Heart left ventricle (tissue), 16 donors: ENCODE data around the gene ABTB2. TPM values are rescaled to one million over a fixed set of nuclear protein-coding genes. Genes with fewer than 3 reads are reported as not detected.

Source experiments
- ATAC-seq, 4 donors: fragments of 200-7000 bp; cut with Tn5 transposase; one replicate each; pipeline ENCODE4 v1.9.1; 2020 to 2022; ENCODE audit warnings: moderate library complexity in 4 of 4, mild to moderate bottlenecking in 3 of 4, moderate number of reproducible peaks in 1 of 4
- DNase-seq, 5 donors: peaks; one replicate each; pipeline ENCODE4 v3.0.0-alpha.2; 2020
- H3K27ac ChIP-seq, 12 donors: fragments of 200-600 bp; sonication (generic) in 4 of 12; one replicate each; pipeline versions ENCODE4 v1.5.0 to v1.8.0; 2016 to 2022; ENCODE audit warnings: mild to moderate bottlenecking in 2 of 12
- H3K27me3 ChIP-seq, 9 donors: fragments of 200-600 bp; sonication (generic) in 2 of 9; one replicate each; pipeline versions ENCODE4 v1.5.1 to v1.8.0; 2016 to 2022; ENCODE audit warnings: mild to moderate bottlenecking in 3 of 9
- H3K36me3 ChIP-seq, 9 donors: fragments of 200-600 bp; sonication (generic) in 2 of 9; one replicate each; pipeline versions ENCODE4 v1.5.0 to v1.8.0; 2018 to 2022; ENCODE audit warnings: mild to moderate bottlenecking in 2 of 9
- H3K4me1 ChIP-seq, 12 donors: fragments of 200-600 bp; sonication (generic) in 4 of 12; one replicate each; pipeline versions ENCODE4 v1.5.0 to v1.8.0; 2016 to 2022; ENCODE audit warnings: mild to moderate bottlenecking in 3 of 12
- H3K4me3 ChIP-seq, 12 donors: fragments of 200-600 bp; sonication (generic) in 4 of 12; one replicate each; pipeline versions ENCODE4 v1.5.0 to v1.8.0; 2017 to 2022; ENCODE audit warnings: mild to moderate bottlenecking in 9 of 12, moderate library complexity in 4 of 12
- H3K9me3 ChIP-seq, 12 donors: fragments of 200-600 bp; sonication (generic) in 4 of 12; one replicate each; pipeline versions ENCODE4 v1.5.0 to v1.8.0; 2016 to 2022; ENCODE audit warnings: mild to moderate bottlenecking in 1 of 12
- CTCF ChIP-seq, 12 donors: fragments of 200-600 bp; sonication (generic) in 4 of 12; IDR thresholded peaks; one replicate each; pipeline versions ENCODE4 v1.5.0 to v1.8.0; 2018 to 2022; ENCODE audit warnings: antibody characterized with exemption in 12 of 12, mild to moderate bottlenecking in 5 of 12
- POLR2A ChIP-seq, 2 donors: fragments of 450-650 bp; IDR thresholded peaks; one replicate each; pipeline ENCODE4 v1.6.1; 2017; ENCODE audit warnings: antibody characterized with exemption in 2 of 2, mild to moderate bottlenecking in 2 of 2, moderate library complexity in 2 of 2
- WGBS, 4 donors: extraction: QIAGEN DNeasy Blood & Tissue Kit in 2 of 4; methylation state at CpG; one replicate each; pipeline versions ENCODE4 v1.1.5 to v1.1.7; 2013 to 2018; 5-methylcytosine and 5-hydroxymethylcytosine counted together
- intact Hi-C, 10 donors: fragments of 100-400 bp; cut with DNase I; formaldehyde crosslinking; loops; one replicate each; pipeline versions ENCODE4 v1.11.1 to v1.14.2; 2022
- polyA plus RNA-seq, 2 donors: library from polyadenylated mRNA; stranded (reverse); fragments of 200-250 nt; gene quantifications; one replicate each; pipeline ENCODE4 v1.2.3, GENCODE V29; 2013
- total RNA-seq, 9 donors: library from RNA; depleted of rRNA in 2 of 9; stranded (reverse); fragments of >200 nt in 2 of 9; fragmentation: NEBNext Ultra II Directional in 3 of 9; extraction: Animal tissue kit (Norgen Biotek cat#: 25700) in 3 of 9; gene quantifications; one replicate each; pipeline versions ENCODE4 v1.1.0 to v1.2.4, GENCODE V29; 2016 to 2023
- donor health status: ischemic (EF 13 %, LVEDD 7.1; RV severe dilation, severe dysfunction).
- donor health status: healthy with polysubstance abuse.
- donor health status: DM: no; HTN: yes; CAD: no.
- donor health status: DM: no; HTN: no; CAD: no.
- donor health status: ischemic (EF 25% LVEDD 6.9; RV normal size, moderate dysfunction).
- donor health status: ischemic (EF 25% LVEDD 5.7; RV mildly dilated, moderate dysfunction).
- donor health status: healthy.
- donor health status: DM: yes; HTN: yes; CAD: no.
- donor health status: ischemic (EF 35%, LVEDD 5.7; RV mildly dilated, moderate dysfunction).
- donor health status: nonischemic (EF 11% LVEDD 7.7; RV severe dilation, severe dysfunction).
- donor health status: DM: yes; HTN: yes; CAD: no.
- donor health status: PGD.
- donor health status: ischemic (EF 29% LVEDD 5.4; RV normal size, mild dysfunction).
- donor health status: nonischemic (EF 23%, LVEDD 6.1; RV moderate dilation, normal function).

ABTB2 gene
- total and polyA plus RNA-seq, 11 donors, result 3.3 to 27.1 (median 12.5) TPM

DNA sequence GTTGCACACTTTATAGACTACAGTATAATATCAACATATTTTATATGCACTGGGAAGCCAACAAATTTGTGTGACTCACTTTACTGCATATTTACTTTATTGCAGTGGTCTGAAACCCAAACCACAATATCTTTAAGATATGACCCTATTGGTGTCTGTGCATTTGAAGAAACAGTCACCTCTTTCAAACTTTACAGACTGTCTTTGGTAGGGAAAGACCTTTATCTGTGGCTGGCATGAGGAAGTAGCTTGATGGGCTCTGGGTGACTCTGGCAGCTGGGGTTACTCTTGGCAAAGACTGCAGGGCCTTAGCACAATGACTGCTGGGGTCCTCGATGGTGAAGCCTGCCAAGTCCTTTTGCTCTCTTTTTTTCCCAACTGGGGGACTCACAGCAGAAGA lies 21.3 kb upstream of the ABTB2 start:
- TF ChIP-seq POLR2A (IDR thresholded peaks at IDR 0.05) (no peak), CTCF (IDR thresholded peaks at IDR 0.05) (no peak)
- WGBS, 4 donors, result 47 to 70% (median 55%) methylated on average over 1 of the region's 1 CpG
- intact Hi-C loops, result no loop called here
- Histone ChIP-seq H3K4me3 (no peak overlapping the region), H3K9me3 (peaks cover 0 to 35% (median 25%) of the 10 kb centered on the region in 12 donors), H3K27ac (no peak overlapping the region), H3K4me1 (no peaks in the 10 kb centered on the region), H3K27me3 (no peaks in the 10 kb centered on the region), H3K36me3 (no peaks in the 10 kb centered on the region)
- no peak for DNase-seq
- ATAC-seq, result no peak

DNA sequence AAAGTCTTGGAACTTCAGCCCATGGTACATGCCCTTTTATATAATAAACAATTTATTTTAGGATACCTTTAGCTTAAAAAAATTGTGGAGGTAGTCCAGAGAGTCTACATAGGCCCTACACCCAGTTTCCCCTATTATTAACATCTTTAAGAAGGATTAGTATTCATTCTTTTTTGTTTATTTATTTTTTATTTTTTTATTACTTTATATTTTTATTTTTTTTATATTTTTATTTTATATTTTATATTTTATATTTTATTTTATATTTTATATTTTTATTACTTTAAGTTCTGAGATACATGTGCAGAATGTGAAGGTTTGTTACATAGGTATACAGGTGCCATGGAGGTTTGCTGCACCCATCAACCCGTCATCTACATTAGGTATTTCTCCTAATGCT lies 15.9 kb upstream of the ABTB2 start:
- Histone ChIP-seq H3K4me1 (peaks cover 0 to 12% (median 0%) of the 10 kb centered on the region in 12 donors), H3K4me3 (no peak overlapping the region), H3K36me3 (no peaks in the 10 kb centered on the region), H3K27me3 (no peaks in the 10 kb centered on the region), H3K27ac (no peak overlapping the region), H3K9me3 (peaks cover 0 to 35% (median 24%) of the 10 kb centered on the region in 12 donors)
- TF ChIP-seq POLR2A (IDR thresholded peaks at IDR 0.05) (no peak), CTCF (IDR thresholded peaks at IDR 0.05) (no peak)
- ATAC-seq, result no peak
- intact Hi-C loops, result no loop called here
- no peak for DNase-seq
- 86 to 95% (median 91%) methylated on average over 1 of the region's 1 CpG for WGBS, 4 donors

DNA sequence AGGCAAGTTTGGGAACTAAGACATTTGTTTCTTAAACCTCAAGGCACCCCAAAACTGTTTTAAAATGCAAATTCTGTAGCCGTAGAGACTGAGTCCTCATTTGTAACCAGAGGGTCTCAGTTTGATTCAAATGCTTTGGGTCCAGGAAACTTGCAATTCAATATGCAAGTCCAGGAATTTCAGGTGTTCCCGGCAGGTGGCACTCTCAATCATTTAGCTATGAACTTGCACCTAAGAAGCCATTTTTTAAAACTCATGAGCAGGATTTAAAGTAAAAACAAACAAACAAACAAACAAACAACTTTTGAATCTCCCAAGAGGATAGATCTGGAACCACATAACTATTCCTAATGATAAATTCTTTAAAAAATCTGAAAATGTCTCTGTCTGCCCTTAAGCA lies 8.7 kb upstream of the ABTB2 start:
- ATAC-seq (no peak), DNase-seq (no peak)
- peaks cover 0 to 6% (median 0%) of the 10 kb centered on the region in 12 donors for H3K4me1 ChIP-seq
- peaks cover 0 to 6% (median 0%) of the 10 kb centered on the region in 9 donors for H3K27me3 ChIP-seq
- TF ChIP-seq CTCF (IDR thresholded peaks at IDR 0.05) (peak in 6 of 12 donors; percentile 17 to 42 (median 34)), POLR2A (IDR thresholded peaks at IDR 0.05) (no peak)
- H3K36me3 ChIP-seq, result no peaks in the 10 kb centered on the region
- WGBS, 4 donors, result 56 to 68% (median 62%) methylated on average over 2 of the region's 2 CpGs
- intact Hi-C loops, result loop anchor here (2.0 to 10.0 kb wide), 5 partner anchors 126 to 542 kb away; no protein-coding TSS in a partner anchor
- no peak overlapping the region for H3K27ac ChIP-seq
- no peaks in the 10 kb centered on the region for H3K9me3 ChIP-seq
- no peak overlapping the region for H3K4me3 ChIP-seq

GRCh38 chr11:34364102-34364501 lies 6.3 kb upstream of the ABTB2 start:
- no peak overlapping the region for H3K4me3 ChIP-seq
- 61 to 73% (median 64%) methylated on average over 3 of the region's 3 CpGs for WGBS, 4 donors
- peaks cover 0 to 1% (median 0%) of the 10 kb centered on the region in 12 donors for H3K4me1 ChIP-seq
- H3K36me3 ChIP-seq, result no peaks in the 10 kb centered on the region
- TF ChIP-seq CTCF (IDR thresholded peaks at IDR 0.05), result no peak
- no peak for TF ChIP-seq POLR2A (IDR thresholded peaks at IDR 0.05)
- no peak for DNase-seq
- no peak overlapping the region for H3K27ac ChIP-seq
- ATAC-seq, result no peak
- intact Hi-C loops, result loop anchor here in 7 of 10 donors (5.0 to 10.0 kb wide), 7 partner anchors 128 to 539 kb away; no protein-coding TSS in a partner anchor
- H3K9me3 ChIP-seq, result no peaks in the 10 kb centered on the region
- peaks cover 0 to 6% (median 0%) of the 10 kb centered on the region in 9 donors for H3K27me3 ChIP-seq
